Left ventricle myocardium inferior (tissue), 1 donor: ENCODE results near the gene RFPL4AL1. TPM values are rescaled to one million over a fixed set of nuclear protein-coding genes. Genes with fewer than 3 reads are reported as not detected.

ENCODE experiments used
- DNase-seq: peaks from one replicate; pipeline ENCODE4 v3.0.0-alpha.2; 2020
- H3K27ac ChIP-seq: fragments of 200-600 bp; replicated peaks from 2 replicates; pipeline ENCODE4 v1.8.0; 2021
- H3K27me3 ChIP-seq: fragments of 200-600 bp; 2 replicates; pipeline ENCODE4 v1.8.0; 2021; ENCODE audit warnings: low read depth
- H3K36me3 ChIP-seq: fragments of 200-600 bp; 2 replicates; pipeline ENCODE4 v1.8.0; 2021
- H3K4me1 ChIP-seq: fragments of 200-600 bp; 2 replicates; pipeline ENCODE4 v1.8.0; 2021
- H3K4me3 ChIP-seq: fragments of 200-600 bp; 2 replicates; pipeline ENCODE4 v1.8.0; 2021; ENCODE audit warnings: mild to moderate bottlenecking, moderate library complexity
- H3K9me3 ChIP-seq: fragments of 200-600 bp; replicated peaks from 2 replicates; pipeline ENCODE4 v1.8.0; 2021
- intact Hi-C: fragments of 100-400 bp; cut with micrococcal nuclease; formaldehyde crosslinking; loops from one replicate; pipeline ENCODE4 v1.11.0; 2022
- total RNA-seq: library from RNA; stranded (reverse); fragmentation: NEBNext Ultra II Directional; extraction: Animal tissue kit (Norgen Biotek cat#: 25700); gene quantifications from one replicate; pipeline ENCODE4 v1.2.1, GENCODE V29; 2021
- TF ChIP-seq, protein P1 (sequence below): fragments of 200-600 bp; IDR thresholded peaks from 2 replicates; pipeline ENCODE4 v1.8.0; 2021; ENCODE audit warnings: antibody characterized with exemption, mild to moderate bottlenecking, borderline replicate concordance
- donor health status: DM: no; HTN: yes; CAD: no; lungs with severe emphysema.

Gene RFPL4AL1
- total RNA-seq, 1 donor from 2014 or later: not detected

- Histone ChIP-seq H3K4me3 (no peak overlapping the region), H3K4me1 (no peaks in the 10 kb centered on the region), H3K27me3 (peaks cover 72% of the 10 kb centered on the region), H3K9me3 (no peaks in the 10 kb centered on the region), H3K36me3 (no peaks in the 10 kb centered on the region), H3K27ac (no peak overlapping the region)
- DNase-seq: no peak
- TF ChIP-seq, protein P1, sequence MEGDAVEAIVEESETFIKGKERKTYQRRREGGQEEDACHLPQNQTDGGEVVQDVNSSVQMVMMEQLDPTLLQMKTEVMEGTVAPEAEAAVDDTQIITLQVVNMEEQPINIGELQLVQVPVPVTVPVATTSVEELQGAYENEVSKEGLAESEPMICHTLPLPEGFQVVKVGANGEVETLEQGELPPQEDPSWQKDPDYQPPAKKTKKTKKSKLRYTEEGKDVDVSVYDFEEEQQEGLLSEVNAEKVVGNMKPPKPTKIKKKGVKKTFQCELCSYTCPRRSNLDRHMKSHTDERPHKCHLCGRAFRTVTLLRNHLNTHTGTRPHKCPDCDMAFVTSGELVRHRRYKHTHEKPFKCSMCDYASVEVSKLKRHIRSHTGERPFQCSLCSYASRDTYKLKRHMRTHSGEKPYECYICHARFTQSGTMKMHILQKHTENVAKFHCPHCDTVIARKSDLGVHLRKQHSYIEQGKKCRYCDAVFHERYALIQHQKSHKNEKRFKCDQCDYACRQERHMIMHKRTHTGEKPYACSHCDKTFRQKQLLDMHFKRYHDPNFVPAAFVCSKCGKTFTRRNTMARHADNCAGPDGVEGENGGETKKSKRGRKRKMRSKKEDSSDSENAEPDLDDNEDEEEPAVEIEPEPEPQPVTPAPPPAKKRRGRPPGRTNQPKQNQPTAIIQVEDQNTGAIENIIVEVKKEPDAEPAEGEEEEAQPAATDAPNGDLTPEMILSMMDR: no peak
- intact Hi-C loops: no loop called here
Measured at GRCh38 chr19:55778331-55778730, 9.4 kb downstream of the RFPL4AL1 start.

DNA sequence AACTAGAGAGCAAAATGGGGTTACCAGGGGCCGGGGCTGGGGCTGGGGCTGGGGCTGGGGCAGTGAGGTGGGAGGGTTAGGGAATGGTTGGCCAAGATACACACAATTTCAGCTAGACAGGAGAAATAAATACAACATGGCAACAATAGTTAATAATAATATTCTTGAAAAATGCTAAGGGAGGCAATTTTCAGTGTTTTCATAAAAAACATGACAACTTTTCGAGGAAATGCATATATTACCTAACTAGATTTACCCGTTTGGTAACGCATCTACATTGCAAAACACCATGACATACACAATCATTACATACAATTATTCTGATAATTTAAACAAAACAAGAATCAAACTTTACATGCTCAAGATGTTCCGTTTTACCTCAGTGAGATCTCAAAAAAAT, 12.2 kb downstream of the RFPL4AL1 start:
- Histone ChIP-seq H3K4me3 (no peak overlapping the region), H3K27ac (no peak overlapping the region), H3K4me1 (no peaks in the 10 kb centered on the region), H3K27me3 (peaks cover 67% of the 10 kb centered on the region), H3K9me3 (no peaks in the 10 kb centered on the region), H3K36me3 (no peaks in the 10 kb centered on the region)
- no peak for DNase-seq
- TF ChIP-seq, protein P1: no peak
- intact Hi-C loops: no loop called here

DNA sequence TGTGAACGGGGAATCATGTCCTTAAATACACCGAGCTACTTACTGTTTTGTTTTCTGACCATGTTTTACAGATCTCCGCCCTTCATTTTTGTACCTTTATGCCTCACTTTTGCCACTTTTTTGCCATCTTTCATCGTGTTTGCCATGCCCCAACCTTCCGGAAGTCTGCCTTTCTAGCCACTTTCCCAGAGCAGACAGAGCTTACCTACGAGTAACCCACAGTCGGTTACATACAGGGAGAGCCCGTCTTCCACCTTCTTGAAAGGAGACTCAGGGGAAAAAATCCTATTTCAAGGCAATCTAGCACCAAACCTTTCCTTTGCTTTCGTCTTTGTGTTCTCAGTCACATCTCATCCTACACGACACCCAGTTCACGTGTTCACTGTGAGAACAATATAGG, 26.1 kb downstream of the RFPL4AL1 start:
- TF ChIP-seq, protein P1: no peak
- Histone ChIP-seq H3K27ac (no peak overlapping the region), H3K27me3 (peaks cover 42% of the 10 kb centered on the region), H3K36me3 (no peaks in the 10 kb centered on the region), H3K4me1 (no peaks in the 10 kb centered on the region), H3K9me3 (no peaks in the 10 kb centered on the region), H3K4me3 (no peak overlapping the region)
- DNase-seq: no peak
- intact Hi-C loops: no loop called here

DNA sequence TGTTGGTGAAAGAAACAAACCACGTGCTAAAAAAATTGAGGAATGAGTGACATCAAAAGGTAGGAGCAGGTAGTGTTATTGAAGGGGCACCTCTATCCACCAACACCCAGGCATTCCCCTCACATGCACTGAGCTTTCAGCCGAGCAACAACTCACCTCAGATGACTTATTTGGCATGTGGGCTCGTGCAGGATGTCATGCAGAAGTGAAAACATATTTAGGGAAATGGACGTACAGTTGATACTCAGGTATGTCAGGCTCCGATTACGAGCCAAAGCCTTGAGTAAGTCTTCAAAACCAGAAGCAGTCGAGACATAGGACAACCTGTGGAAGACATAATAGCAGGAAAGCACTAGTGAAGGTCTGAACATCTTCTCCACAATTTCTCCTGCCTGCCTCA, 32.5 kb downstream of the RFPL4AL1 start:
- intact Hi-C loops: no loop called here
- no peaks in the 10 kb centered on the region for H3K36me3 ChIP-seq
- peaks cover 19% of the 10 kb centered on the region for H3K27me3 ChIP-seq
- TF ChIP-seq, protein P1: no peak
- no peaks in the 10 kb centered on the region for H3K4me1 ChIP-seq
- no peak overlapping the region for H3K4me3 ChIP-seq
- no peak overlapping the region for H3K27ac ChIP-seq
- no peak for DNase-seq
- peaks cover 11% of the 10 kb centered on the region for H3K9me3 ChIP-seq

DNA sequence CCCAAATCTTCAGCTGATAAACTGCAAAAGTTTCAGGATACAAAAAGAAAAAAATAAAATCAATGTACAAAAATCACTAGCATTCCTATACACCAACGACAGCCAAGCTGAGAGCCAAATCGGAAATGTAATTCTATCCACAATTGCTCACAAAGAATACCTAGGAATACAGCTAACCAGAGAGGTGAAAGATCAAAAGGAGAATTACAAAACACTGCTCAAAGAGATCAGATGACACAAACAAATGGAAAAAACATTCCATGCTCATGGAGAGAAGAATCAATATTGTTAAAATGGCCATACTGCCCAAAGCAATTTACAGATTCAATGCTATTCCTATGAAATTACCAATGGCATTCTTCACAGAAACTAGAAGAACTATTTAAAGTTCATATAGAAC, 33.4 kb downstream of the RFPL4AL1 start:
- H3K4me1 ChIP-seq: no peaks in the 10 kb centered on the region
- no peak for DNase-seq
- H3K27me3 ChIP-seq: peaks cover 16% of the 10 kb centered on the region
- H3K27ac ChIP-seq: no peak overlapping the region
- peaks cover 12% of the 10 kb centered on the region for H3K9me3 ChIP-seq
- no peaks in the 10 kb centered on the region for H3K36me3 ChIP-seq
- TF ChIP-seq, protein P1: no peak
- no peak overlapping the region for H3K4me3 ChIP-seq
- intact Hi-C loops: no loop called here
